WTC11 (cell line): ENCODE measurements around the gene GRM7. TPM values are rescaled to one million over a fixed set of nuclear protein-coding genes. Genes with fewer than 3 reads are reported as not detected.

Source experiments
- ATAC-seq: fragments of 200-7000 bp; cut with Tn5 transposase; 2 replicates; pipeline ENCODE4 v1.10.0; 2021; ENCODE audit warnings: mild to moderate bottlenecking, moderate library complexity
- CTCF ChIA-PET: fragments of 300-600 bp; sonication (Branson Sonifier 250); formaldehyde crosslinking; loops from one replicate; lab custom pipeline; 2021; ENCODE audit warnings: antibody characterized with exemption; lab: Charles Lee
- POLR2A ChIA-PET: fragments of 350-600 bp; sonication (Branson Sonifier 250); formaldehyde crosslinking; loops from one replicate; lab custom pipeline; 2021; ENCODE audit warnings: antibody characterized with exemption; lab: Charles Lee
- DNase-seq: peaks from one replicate; pipeline ENCODE4 v3.0.0; 2021; ENCODE audit warnings: low spot score
- H3K27ac Mint-ChIP-seq: 2 replicates; pipeline ENCODE4 v1.8.0; 2021; ENCODE audit warnings: mixed read lengths
- H3K27me3 Mint-ChIP-seq: 2 replicates; pipeline ENCODE4 v1.8.0; 2021; ENCODE audit warnings: low read depth, mild to moderate bottlenecking, moderate library complexity, mixed read lengths
- H3K36me3 Mint-ChIP-seq: 2 replicates; pipeline ENCODE4 v1.8.0; 2021; ENCODE audit warnings: mixed read lengths
- H3K4me1 Mint-ChIP-seq: 2 replicates; pipeline ENCODE4 v1.8.0; 2022; ENCODE audit warnings: mixed read lengths
- H3K4me3 Mint-ChIP-seq: 2 replicates; pipeline ENCODE4 v1.8.0; 2021; ENCODE audit warnings: mild to moderate bottlenecking, moderate library complexity, mixed read lengths
- H3K9me3 Mint-ChIP-seq: 2 replicates; pipeline ENCODE4 v1.8.0; 2021; ENCODE audit warnings: mixed read lengths
- ATF3 ChIP-seq: sonication (generic); formaldehyde crosslinking; conservative IDR thresholded peaks from 2 replicates; pipeline ENCODE4 v1.8.1; 2022; ENCODE audit warnings: mild to moderate bottlenecking, missing genetic modification reagents
- E2F4 ChIP-seq: sonication (generic); formaldehyde crosslinking; IDR thresholded peaks from 2 replicates; pipeline ENCODE4 v1.8.1; 2022; ENCODE audit warnings: low read depth, mild to moderate bottlenecking, moderate library complexity, missing genetic modification reagents, borderline replicate concordance
- ESRRA ChIP-seq: sonication (generic); formaldehyde crosslinking; IDR thresholded peaks from 2 replicates; pipeline ENCODE4 v1.8.1; 2022; ENCODE audit warnings: mild to moderate bottlenecking, missing genetic modification reagents, borderline replicate concordance
- ETV6 ChIP-seq: sonication (generic); formaldehyde crosslinking; IDR thresholded peaks from 2 replicates; pipeline ENCODE4 v1.8.1; 2022; ENCODE audit warnings: mild to moderate bottlenecking, missing genetic modification reagents
- MXD4 ChIP-seq: fragments of 250-450 bp; sonication (Bioruptor Pico); IDR thresholded peaks from 2 replicates; pipeline ENCODE4 v1.8.0; 2021; ENCODE audit warnings: mild to moderate bottlenecking, moderate library complexity, borderline replicate concordance
- MYBL2 ChIP-seq: sonication (generic); formaldehyde crosslinking; IDR thresholded peaks from 2 replicates; pipeline ENCODE4 v1.8.1; 2023; ENCODE audit warnings: mild to moderate bottlenecking, moderate library complexity, missing genetic modification reagents
- NFYB ChIP-seq: sonication (generic); formaldehyde crosslinking; conservative IDR thresholded peaks from 2 replicates; pipeline ENCODE4 v1.8.0; 2022; ENCODE audit warnings: low read depth, missing genetic modification reagents
- NR1H2 ChIP-seq: sonication (generic); formaldehyde crosslinking; IDR thresholded peaks from 2 replicates; pipeline ENCODE4 v1.9.0; 2021; ENCODE audit warnings: mild to moderate bottlenecking, moderate library complexity, missing genetic modification reagents
- PREB ChIP-seq: sonication (generic); formaldehyde crosslinking; IDR thresholded peaks from 2 replicates; pipeline ENCODE4 v1.8.1; 2022; ENCODE audit warnings: mild to moderate bottlenecking, missing genetic modification reagents, moderate library complexity, borderline replicate concordance
- SMAD3 ChIP-seq: sonication (generic); formaldehyde crosslinking; IDR thresholded peaks from 2 replicates; pipeline ENCODE4 v1.8.0; 2022; ENCODE audit warnings: missing genetic modification reagents, mild to moderate bottlenecking, borderline replicate concordance
- STAT6 ChIP-seq: sonication (generic); formaldehyde crosslinking; conservative IDR thresholded peaks from 2 replicates; pipeline ENCODE4 v1.8.1; 2023; ENCODE audit warnings: mild to moderate bottlenecking, low read depth, missing genetic modification reagents, moderate library complexity
- TCF7 ChIP-seq: sonication (generic); formaldehyde crosslinking; IDR thresholded peaks from 2 replicates; pipeline ENCODE4 v1.8.0; 2022; ENCODE audit warnings: mild to moderate bottlenecking, low read depth, missing genetic modification reagents, moderate library complexity
- TP53 ChIP-seq: sonication (generic); formaldehyde crosslinking; IDR thresholded peaks from 2 replicates; pipeline ENCODE4 v1.8.1; 2023; ENCODE audit warnings: mild to moderate bottlenecking, missing genetic modification reagents
- ZNF121 ChIP-seq: sonication (generic); formaldehyde crosslinking; IDR thresholded peaks from 2 replicates; pipeline ENCODE4 v1.8.0; 2023; ENCODE audit warnings: missing genetic modification reagents
- ZNF317 ChIP-seq: sonication (generic); formaldehyde crosslinking; IDR thresholded peaks from 2 replicates; pipeline ENCODE4 v1.8.1; 2023; ENCODE audit warnings: low read depth, mild to moderate bottlenecking, moderate library complexity, missing genetic modification reagents, borderline replicate concordance
- ZNF396 ChIP-seq: fragments of 250-450 bp; sonication (Bioruptor Pico); IDR thresholded peaks from 2 replicates; pipeline ENCODE4 v1.8.0; 2021; ENCODE audit warnings: mild to moderate bottlenecking, moderate library complexity, borderline replicate concordance
- total RNA-seq: library from RNA; stranded (reverse); gene quantifications from 3 replicates; pipeline ENCODE4 v1.2.3, GENCODE V29; 2021
- TF ChIP-seq, protein P1 (sequence below): sonication (generic); formaldehyde crosslinking; IDR thresholded peaks from 2 replicates; pipeline ENCODE4 v1.8.0; 2023; ENCODE audit warnings: missing genetic modification reagents
- TF ChIP-seq, protein P2 (sequence below): sonication (generic); formaldehyde crosslinking; IDR thresholded peaks from 2 replicates; pipeline ENCODE4 v1.8.1; 2022; ENCODE audit warnings: mild to moderate bottlenecking, moderate library complexity, missing genetic modification reagents
- TF ChIP-seq, protein P3 (sequence below): sonication (generic); formaldehyde crosslinking; IDR thresholded peaks from 2 replicates; pipeline ENCODE4 v1.8.0; 2022; ENCODE audit warnings: missing genetic modification reagents
- TF ChIP-seq, protein P4 (sequence below): sonication (generic); formaldehyde crosslinking; IDR thresholded peaks from 2 replicates; pipeline ENCODE4 v1.8.1; 2022; ENCODE audit warnings: missing genetic modification reagents, borderline replicate concordance
- TF ChIP-seq, protein P5 (sequence below): fragments of 250-450 bp; sonication (Bioruptor Pico); IDR thresholded peaks from 2 replicates; pipeline ENCODE4 v2.1.2; 2022; ENCODE audit warnings: mild to moderate bottlenecking, moderate library complexity

The GRM7 gene
- total RNA-seq, 1 experiment from 2014 or later = 0.42 TPM

DNA sequence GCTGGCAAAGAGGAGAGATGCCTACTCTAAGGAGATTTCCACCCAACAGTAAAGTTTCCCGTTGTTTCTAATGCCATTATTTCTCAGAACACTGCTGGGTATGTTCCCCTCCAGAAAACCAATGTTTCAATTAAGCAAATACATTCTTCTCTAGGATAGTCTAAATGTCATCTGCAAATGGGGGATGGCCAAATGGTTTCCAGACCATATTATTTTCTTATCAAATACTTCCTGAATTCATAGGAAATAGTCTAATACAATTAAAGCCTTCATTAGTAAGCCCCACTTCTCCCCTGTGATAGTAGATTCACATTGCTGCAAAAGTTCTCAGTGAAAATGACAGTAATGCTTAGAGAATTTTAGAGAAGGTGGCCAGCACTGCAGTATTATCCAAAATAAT lies 716.6 kb downstream of the GRM7 start:
- no peaks in the 10 kb centered on the region for H3K36me3 Mint-ChIP-seq
- ATAC-seq (no peak), DNase-seq (no peak)
- H3K4me1 Mint-ChIP-seq = no peaks in the 10 kb centered on the region
- no peaks in the 10 kb centered on the region for H3K9me3 Mint-ChIP-seq
- POLR2A ChIA-PET = no interaction called here
- no peaks in the 10 kb centered on the region for H3K27me3 Mint-ChIP-seq
- CTCF ChIA-PET = no interaction called here
- H3K4me3 Mint-ChIP-seq = no peak overlapping the region
- no peak overlapping the region for H3K27ac Mint-ChIP-seq
- TF ChIP-seq PREB (CRISPR knock-in tag) (no peak), TP53 (CRISPR knock-in tag) (no peak), STAT6 (CRISPR knock-in tag) (no peak), ZNF396 (no peak)

DNA sequence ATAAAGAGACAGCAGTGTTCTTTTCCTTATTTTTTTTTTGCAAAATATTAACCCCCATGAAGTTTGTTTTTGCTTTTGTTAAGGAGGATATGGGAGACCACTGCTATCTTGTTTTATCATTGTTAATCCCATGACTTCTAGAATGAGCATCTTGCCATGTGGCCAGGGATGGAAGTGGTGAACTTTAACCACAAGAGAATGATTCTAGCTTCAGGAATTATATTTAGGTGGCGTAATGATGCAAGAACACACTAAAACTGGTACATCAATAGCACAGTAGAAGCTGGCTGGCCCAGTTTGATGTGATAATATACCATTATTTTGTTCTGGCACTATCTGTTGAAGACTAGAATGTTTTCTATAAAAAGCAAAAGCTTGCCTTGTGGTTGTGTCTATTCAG lies 720.9 kb downstream of the GRM7 start:
- Mint-ChIP-seq H3K27me3 (no peaks in the 10 kb centered on the region), H3K27ac (no peak overlapping the region), H3K4me3 (no peak overlapping the region), H3K36me3 (no peaks in the 10 kb centered on the region), H3K4me1 (no peaks in the 10 kb centered on the region), H3K9me3 (0 out of 2 replicates have a peak, but pooled peaks cover 3% of the 10 kb centered on the region)
- CTCF ChIA-PET = no interaction called here
- DNase-seq (no peak), ATAC-seq (no peak)
- POLR2A ChIA-PET = no interaction called here
- TF ChIP-seq ZNF396 = no peak
- TF ChIP-seq, protein P1, sequence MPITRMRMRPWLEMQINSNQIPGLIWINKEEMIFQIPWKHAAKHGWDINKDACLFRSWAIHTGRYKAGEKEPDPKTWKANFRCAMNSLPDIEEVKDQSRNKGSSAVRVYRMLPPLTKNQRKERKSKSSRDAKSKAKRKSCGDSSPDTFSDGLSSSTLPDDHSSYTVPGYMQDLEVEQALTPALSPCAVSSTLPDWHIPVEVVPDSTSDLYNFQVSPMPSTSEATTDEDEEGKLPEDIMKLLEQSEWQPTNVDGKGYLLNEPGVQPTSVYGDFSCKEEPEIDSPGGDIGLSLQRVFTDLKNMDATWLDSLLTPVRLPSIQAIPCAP = no peak
- no peak for TF ChIP-seq ZNF317
- TF ChIP-seq, protein P2, sequence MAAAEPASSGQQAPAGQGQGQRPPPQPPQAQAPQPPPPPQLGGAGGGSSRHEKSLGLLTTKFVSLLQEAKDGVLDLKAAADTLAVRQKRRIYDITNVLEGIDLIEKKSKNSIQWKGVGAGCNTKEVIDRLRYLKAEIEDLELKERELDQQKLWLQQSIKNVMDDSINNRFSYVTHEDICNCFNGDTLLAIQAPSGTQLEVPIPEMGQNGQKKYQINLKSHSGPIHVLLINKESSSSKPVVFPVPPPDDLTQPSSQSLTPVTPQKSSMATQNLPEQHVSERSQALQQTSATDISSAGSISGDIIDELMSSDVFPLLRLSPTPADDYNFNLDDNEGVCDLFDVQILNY (CRISPR knock-in tag) = no peak
- no peak for TF ChIP-seq ETV6
- TF ChIP-seq, protein P3, sequence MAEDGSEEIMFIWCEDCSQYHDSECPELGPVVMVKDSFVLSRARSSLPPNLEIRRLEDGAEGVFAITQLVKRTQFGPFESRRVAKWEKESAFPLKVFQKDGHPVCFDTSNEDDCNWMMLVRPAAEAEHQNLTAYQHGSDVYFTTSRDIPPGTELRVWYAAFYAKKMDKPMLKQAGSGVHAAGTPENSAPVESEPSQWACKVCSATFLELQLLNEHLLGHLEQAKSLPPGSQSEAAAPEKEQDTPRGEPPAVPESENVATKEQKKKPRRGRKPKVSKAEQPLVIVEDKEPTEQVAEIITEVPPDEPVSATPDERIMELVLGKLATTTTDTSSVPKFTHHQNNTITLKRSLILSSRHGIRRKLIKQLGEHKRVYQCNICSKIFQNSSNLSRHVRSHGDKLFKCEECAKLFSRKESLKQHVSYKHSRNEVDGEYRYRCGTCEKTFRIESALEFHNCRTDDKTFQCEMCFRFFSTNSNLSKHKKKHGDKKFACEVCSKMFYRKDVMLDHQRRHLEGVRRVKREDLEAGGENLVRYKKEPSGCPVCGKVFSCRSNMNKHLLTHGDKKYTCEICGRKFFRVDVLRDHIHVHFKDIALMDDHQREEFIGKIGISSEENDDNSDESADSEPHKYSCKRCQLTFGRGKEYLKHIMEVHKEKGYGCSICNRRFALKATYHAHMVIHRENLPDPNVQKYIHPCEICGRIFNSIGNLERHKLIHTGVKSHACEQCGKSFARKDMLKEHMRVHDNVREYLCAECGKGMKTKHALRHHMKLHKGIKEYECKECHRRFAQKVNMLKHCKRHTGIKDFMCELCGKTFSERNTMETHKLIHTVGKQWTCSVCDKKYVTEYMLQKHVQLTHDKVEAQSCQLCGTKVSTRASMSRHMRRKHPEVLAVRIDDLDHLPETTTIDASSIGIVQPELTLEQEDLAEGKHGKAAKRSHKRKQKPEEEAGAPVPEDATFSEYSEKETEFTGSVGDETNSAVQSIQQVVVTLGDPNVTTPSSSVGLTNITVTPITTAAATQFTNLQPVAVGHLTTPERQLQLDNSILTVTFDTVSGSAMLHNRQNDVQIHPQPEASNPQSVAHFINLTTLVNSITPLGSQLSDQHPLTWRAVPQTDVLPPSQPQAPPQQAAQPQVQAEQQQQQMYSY = no peak
- TF ChIP-seq, protein P4, sequence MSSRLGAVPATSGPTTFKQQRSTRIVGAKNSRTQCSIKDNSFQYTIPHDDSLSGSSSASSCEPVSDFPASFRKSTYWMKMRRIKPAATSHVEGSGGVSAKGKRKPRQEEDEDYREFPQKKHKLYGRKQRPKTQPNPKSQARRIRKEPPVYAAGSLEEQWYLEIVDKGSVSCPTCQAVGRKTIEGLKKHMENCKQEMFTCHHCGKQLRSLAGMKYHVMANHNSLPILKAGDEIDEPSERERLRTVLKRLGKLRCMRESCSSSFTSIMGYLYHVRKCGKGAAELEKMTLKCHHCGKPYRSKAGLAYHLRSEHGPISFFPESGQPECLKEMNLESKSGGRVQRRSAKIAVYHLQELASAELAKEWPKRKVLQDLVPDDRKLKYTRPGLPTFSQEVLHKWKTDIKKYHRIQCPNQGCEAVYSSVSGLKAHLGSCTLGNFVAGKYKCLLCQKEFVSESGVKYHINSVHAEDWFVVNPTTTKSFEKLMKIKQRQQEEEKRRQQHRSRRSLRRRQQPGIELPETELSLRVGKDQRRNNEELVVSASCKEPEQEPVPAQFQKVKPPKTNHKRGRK (CRISPR knock-in tag) = no peak
- TF ChIP-seq ATF3 = no peak
- TF ChIP-seq ESRRA (CRISPR knock-in tag) = no peak
- no peak for TF ChIP-seq E2F4 (CRISPR knock-in tag)
- TF ChIP-seq ZNF121 (CRISPR knock-in tag) = no peak
- no peak for TF ChIP-seq TCF7 (CRISPR knock-in tag)
- TF ChIP-seq, protein P5, sequence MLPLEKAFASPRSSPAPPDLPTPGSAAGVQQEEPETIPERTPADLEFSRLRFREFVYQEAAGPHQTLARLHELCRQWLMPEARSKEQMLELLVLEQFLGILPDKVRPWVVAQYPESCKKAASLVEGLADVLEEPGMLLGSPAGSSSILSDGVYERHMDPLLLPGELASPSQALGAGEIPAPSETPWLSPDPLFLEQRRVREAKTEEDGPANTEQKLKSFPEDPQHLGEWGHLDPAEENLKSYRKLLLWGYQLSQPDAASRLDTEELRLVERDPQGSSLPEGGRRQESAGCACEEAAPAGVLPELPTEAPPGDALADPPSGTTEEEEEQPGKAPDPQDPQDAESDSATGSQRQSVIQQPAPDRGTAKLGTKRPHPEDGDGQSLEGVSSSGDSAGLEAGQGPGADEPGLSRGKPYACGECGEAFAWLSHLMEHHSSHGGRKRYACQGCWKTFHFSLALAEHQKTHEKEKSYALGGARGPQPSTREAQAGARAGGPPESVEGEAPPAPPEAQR (CRISPR knock-in tag) = no peak
- TF ChIP-seq NFYB = no peak
- TF ChIP-seq MXD4 (CRISPR knock-in tag) = no peak
- no peak for TF ChIP-seq NR1H2 (CRISPR knock-in tag)
- TF ChIP-seq SMAD3 (CRISPR knock-in tag) = no peak
- TF ChIP-seq MYBL2 (CRISPR knock-in tag) = no peak
